MM.1S (cell line): Measurements from ENCODE around the gene CLCC1.

ENCODE experiments used
- EZH2phosphoT487 ChIP-seq: fragments of 300-600 bp; sonication (generic); IDR thresholded peaks from 2 replicates; pipeline ENCODE4 v1.6.1; 2018; ENCODE audit warnings: antibody characterized with exemption, low read length
- TF ChIP-seq, protein P1 (sequence below): fragments of 300-600 bp; sonication (generic); IDR thresholded peaks from 2 replicates; pipeline ENCODE4 v1.5.1; 2016; ENCODE audit warnings: antibody characterized with exemption, low read length, mixed read lengths

- TF ChIP-seq, protein P1, sequence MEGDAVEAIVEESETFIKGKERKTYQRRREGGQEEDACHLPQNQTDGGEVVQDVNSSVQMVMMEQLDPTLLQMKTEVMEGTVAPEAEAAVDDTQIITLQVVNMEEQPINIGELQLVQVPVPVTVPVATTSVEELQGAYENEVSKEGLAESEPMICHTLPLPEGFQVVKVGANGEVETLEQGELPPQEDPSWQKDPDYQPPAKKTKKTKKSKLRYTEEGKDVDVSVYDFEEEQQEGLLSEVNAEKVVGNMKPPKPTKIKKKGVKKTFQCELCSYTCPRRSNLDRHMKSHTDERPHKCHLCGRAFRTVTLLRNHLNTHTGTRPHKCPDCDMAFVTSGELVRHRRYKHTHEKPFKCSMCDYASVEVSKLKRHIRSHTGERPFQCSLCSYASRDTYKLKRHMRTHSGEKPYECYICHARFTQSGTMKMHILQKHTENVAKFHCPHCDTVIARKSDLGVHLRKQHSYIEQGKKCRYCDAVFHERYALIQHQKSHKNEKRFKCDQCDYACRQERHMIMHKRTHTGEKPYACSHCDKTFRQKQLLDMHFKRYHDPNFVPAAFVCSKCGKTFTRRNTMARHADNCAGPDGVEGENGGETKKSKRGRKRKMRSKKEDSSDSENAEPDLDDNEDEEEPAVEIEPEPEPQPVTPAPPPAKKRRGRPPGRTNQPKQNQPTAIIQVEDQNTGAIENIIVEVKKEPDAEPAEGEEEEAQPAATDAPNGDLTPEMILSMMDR: no peak
- TF ChIP-seq EZH2phosphoT487: no peak
These were observed 9.7 kb upstream of the CLCC1 start for GRCh38 chr1:108972951-108973350.
